Right lobe of liver (tissue), 4 donors: ENCODE results near the gene CDC14A.
"Not testable (repeated sequence)": the region's sequence is repeated elsewhere in the genome, so short reads cannot be mapped to it uniquely, and the experiment has no call there.

Experiments
- POLR2A ChIP-seq: fragments of 450-650 bp; IDR thresholded peaks from one replicate; pipeline ENCODE4 v1.6.1; 2017; ENCODE audit warnings: antibody characterized with exemption, mild to moderate bottlenecking
- TF ChIP-seq, protein P1 (sequence below), 4 donors: fragments of 200-600 bp in 3 of 4; fragments of 450-650 bp in 1 of 4; IDR thresholded peaks; one replicate each; pipeline versions ENCODE4 v1.5.1 to v1.8.0; 2016 to 2022; ENCODE audit warnings: antibody characterized with exemption in 4 of 4, mild to moderate bottlenecking in 2 of 4
- donor health status: DM: no; HTN: no; CAD: no.
- donor health status: DM: no; HTN: no; CAD: no.
- donor health status: DM: no; HTN: yes; CAD: no.

DNA sequence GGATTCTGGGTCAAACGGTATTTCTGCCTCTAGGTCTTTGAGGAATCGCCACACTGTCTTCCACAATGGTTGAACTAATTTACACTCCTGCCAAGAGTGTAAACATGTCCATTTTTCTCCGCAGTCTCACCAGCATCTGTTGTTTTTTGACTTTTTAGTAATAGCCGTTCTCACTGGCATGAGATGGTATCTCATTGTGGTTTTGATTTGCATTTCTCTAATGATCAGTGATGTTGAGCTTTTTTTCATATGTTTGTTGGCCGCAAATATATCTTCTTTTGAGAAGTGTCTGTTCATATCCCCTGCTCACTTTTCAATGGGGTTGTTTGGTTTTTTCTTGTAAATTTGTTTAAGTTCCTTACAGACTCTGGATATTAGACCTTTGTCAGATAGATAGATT is 53.6 kb downstream of the CDC14A start:
- TF ChIP-seq, protein P1, sequence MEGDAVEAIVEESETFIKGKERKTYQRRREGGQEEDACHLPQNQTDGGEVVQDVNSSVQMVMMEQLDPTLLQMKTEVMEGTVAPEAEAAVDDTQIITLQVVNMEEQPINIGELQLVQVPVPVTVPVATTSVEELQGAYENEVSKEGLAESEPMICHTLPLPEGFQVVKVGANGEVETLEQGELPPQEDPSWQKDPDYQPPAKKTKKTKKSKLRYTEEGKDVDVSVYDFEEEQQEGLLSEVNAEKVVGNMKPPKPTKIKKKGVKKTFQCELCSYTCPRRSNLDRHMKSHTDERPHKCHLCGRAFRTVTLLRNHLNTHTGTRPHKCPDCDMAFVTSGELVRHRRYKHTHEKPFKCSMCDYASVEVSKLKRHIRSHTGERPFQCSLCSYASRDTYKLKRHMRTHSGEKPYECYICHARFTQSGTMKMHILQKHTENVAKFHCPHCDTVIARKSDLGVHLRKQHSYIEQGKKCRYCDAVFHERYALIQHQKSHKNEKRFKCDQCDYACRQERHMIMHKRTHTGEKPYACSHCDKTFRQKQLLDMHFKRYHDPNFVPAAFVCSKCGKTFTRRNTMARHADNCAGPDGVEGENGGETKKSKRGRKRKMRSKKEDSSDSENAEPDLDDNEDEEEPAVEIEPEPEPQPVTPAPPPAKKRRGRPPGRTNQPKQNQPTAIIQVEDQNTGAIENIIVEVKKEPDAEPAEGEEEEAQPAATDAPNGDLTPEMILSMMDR (IDR thresholded peaks at IDR 0.05) = not testable (repeated sequence)
- TF ChIP-seq POLR2A = not testable (repeated sequence)
